Upper lobe of left lung (tissue), 4 donors: Measurements from ENCODE around the gene GSTA5.
A peak's percentile ranks its signal among the peaks of the same experiment; 100 is the strongest.

Experiments used
- CTCF ChIP-seq, 6 experiments: fragments of 450-650 bp in 4 of 6; fragments of 200-600 bp in 2 of 6; sonication (generic) in 2 of 6; IDR thresholded peaks; one replicate each; pipeline ENCODE4 v1.5.1; 2016 to 2019; ENCODE audit warnings: antibody characterized with exemption in 6 of 6
- POLR2A ChIP-seq, 4 donors: fragments of 450-650 bp; IDR thresholded peaks; one replicate each; pipeline ENCODE4 v1.5.1; 2016 to 2017; ENCODE audit warnings: antibody characterized with exemption in 4 of 4, mild to moderate bottlenecking in 2 of 4
- POLR2AphosphoS5 ChIP-seq, 2 donors: sonication (generic); formaldehyde crosslinking; IDR thresholded peaks; one replicate each; pipeline ENCODE4 v1.5.1; 2017; ENCODE audit warnings: antibody characterized with exemption in 2 of 2

DNA sequence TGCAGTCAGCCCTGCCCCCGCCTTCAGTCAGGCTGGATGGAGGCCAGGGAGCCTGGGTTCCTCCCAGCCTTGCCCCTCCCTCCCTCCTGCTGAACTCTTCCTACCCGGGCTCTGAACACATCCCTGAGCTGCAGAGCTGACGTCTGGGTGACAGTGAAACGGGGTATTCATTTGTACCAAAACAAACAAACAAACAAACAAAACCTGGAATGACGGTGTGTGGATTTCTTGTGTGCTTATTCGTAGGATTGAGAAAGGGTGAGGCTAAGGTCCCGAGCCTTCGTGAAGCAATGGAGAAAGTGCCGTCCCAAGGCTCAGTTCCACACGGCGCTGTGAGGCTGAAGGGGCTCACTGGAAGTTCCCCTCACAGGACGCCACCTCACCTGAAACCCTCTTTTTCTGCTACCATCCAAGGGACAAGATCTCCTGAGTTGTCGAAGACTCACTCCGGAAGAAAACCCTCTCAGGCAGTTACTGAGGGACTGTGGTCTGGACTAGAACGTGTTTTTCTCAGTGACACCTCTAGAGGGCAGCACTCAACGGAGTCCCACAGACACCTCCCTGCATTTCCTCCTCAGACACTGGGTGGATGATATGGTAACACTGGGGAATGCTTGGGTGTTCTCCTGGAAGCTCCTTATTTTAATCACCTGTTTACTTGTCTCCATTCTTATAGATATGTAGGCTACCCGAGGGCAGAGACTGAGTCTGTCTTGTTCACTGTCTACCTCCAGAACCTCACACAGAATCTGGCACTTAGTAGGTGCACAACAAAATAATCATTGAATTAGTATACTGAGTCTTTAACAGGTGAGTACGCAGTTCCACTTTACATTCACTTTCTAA lies 41.6 kb upstream of the GSTA5 start:
- TF ChIP-seq CTCF (IDR thresholded peaks at IDR 0.05) = peak; percentile 66 to 82 (median 76)
- TF ChIP-seq POLR2AphosphoS5 (IDR thresholded peaks at IDR 0.05) = no peak
- peak in 1 of 4 donors; percentile 35 for TF ChIP-seq POLR2A (IDR thresholded peaks at IDR 0.05)
